ENCODE measurements around the gene WBP2NL. TPM values are rescaled to one million over a fixed set of nuclear protein-coding genes. Genes with fewer than 3 reads are reported as not detected.

The WBP2NL gene
- total and polyA plus RNA-seq, 2 of the 8 experiments (the other 6 are each of a cell fraction or from before 2014, with no cell fraction given), result not detected

GRCh38 chr22:41976070-41976901 lies 22.3 kb upstream of the WBP2NL start:
- no peak overlapping the region for H2BK20ac ChIP-seq (ENCODE audit: low read length)
- CTCF ChIA-PET (ENCODE audit: partially characterized antibody), result interaction anchor here (0.9 to 2.3 kb wide), 5 partner anchors 10 to 136 kb away, joined by 3 to 14 read pairs (median 4); no protein-coding TSS in a partner anchor
- H3K4ac ChIP-seq (replicated peaks; ENCODE audit: insufficient read length, low read depth, low read length), result no peak overlapping the region
- H3K9ac ChIP-seq (replicated peaks in 1 of 4; ENCODE audit: extremely low read depth in 1 of 4, low read depth in 3 of 4, low read length in 3 of 4), result peak overlapping the region in 1 of 4 experiments; percentile 45; a peak in 1 of 7 replicates
- H2BK120ac ChIP-seq (replicated peaks; ENCODE audit: low read depth, low read length), result no peak overlapping the region
- peaks cover 0 to 14% (median 10%) of the 10 kb centered on the region in 4 experiments; a peak in 6 of 7 replicates for H3K4me1 ChIP-seq (replicated peaks in 1 of 4; ENCODE audit: control insufficient read depth in 3 of 4, insufficient read depth in 4 of 4, low read length in 3 of 4)
- no peak overlapping the region for H3K23ac ChIP-seq (ENCODE audit: insufficient read length)
- H3K79me2 ChIP-seq (ENCODE audit: control insufficient read depth in 1 of 2, insufficient read depth in 2 of 2, low read length in 2 of 2), result peaks cover 0 to 5% of the 10 kb centered on the region in 2 experiments; a peak in 1 of 4 replicates
- no peak overlapping the region; the same call in 1 of the 2 replicates for H3K18ac ChIP-seq (ENCODE audit: extremely low read depth, low read length)
- H3K14ac ChIP-seq (ENCODE audit: insufficient read length), result no peak overlapping the region
- H2BK12ac ChIP-seq (ENCODE audit: low read depth, low read length), result peak overlapping the region; percentile 60; the same call in 1 of the 2 replicates
- peaks cover 0 to 8% of the 10 kb centered on the region in 2 experiments for H4K20me1 ChIP-seq (replicated peaks in 1 of 2; ENCODE audit: control insufficient read depth in 1 of 2, insufficient read depth in 2 of 2, low read length in 2 of 2)
- H2AK5ac ChIP-seq (ENCODE audit: low read depth, low read length), result no peak overlapping the region
- FAIRE-seq, result no peak
- no peak overlapping the region for H4K5ac ChIP-seq (ENCODE audit: insufficient read length, low read depth, low read length)
- 11% methylated on average over 17 of the region's 72 CpGs; no CpG with 5 or more reads in 1 of the 2 experiments for WGBS, 2 experiments (ENCODE audit: extremely low coverage in 1 of 2, insufficient coverage in 1 of 2, insufficient read length in 1 of 2, insufficient replicate concordance in 2 of 2, low coverage in 1 of 2, low lambda C conversion rate in 2 of 2, missing lambda C conversion rate in 1 of 2)
- no peak overlapping the region for H2BK5ac ChIP-seq (ENCODE audit: low read depth, low read length)
- peak overlapping the region; percentile 34 to 83 (median 56) for H3K4me3 ChIP-seq (ENCODE audit: extremely low read depth in 1 of 4, insufficient read depth in 2 of 4, low read depth in 3 of 4, low read length in 4 of 4)
- H3K56ac ChIP-seq (replicated peaks; ENCODE audit: insufficient read length, low read depth, low read length), result no peak overlapping the region
- peak overlapping the region; percentile 68 to 89 for H3K4me2 ChIP-seq (ENCODE audit: insufficient read depth in 1 of 2, low read depth in 2 of 2, low read length in 2 of 2)
- peaks cover 10 to 29% (median 26%) of the 10 kb centered on the region in 4 experiments for H3K27me3 ChIP-seq (replicated peaks in 1 of 4; ENCODE audit: control insufficient read depth in 3 of 4, extremely low read depth in 1 of 4, insufficient read depth in 3 of 4, low read length in 3 of 4)
- POLR2A ChIA-PET (ENCODE audit: partially characterized antibody), result interaction anchor here (0.5 to 1.4 kb wide), 3 partner anchors 9 to 394 kb away, joined by 3 to 5 read pairs (median 4); no protein-coding TSS in a partner anchor
- H3K23me2 ChIP-seq (ENCODE audit: low read depth, low read length), result peaks cover 13% of the 10 kb centered on the region
- H2BK15ac ChIP-seq (ENCODE audit: low read length), result 0 out of 2 replicates have a peak overlapping the region, but pooled peaks have one; percentile 10
- H4K91ac ChIP-seq (replicated peaks; ENCODE audit: insufficient read length, low read length), result no peak overlapping the region
- H3K36me3 ChIP-seq (ENCODE audit: control insufficient read depth in 2 of 4, insufficient read depth in 4 of 4, low read length in 3 of 4), result no peaks in the 10 kb centered on the region
- H3K27ac ChIP-seq (ENCODE audit: low read depth, low read length), result no peak overlapping the region
- H3K79me1 ChIP-seq (ENCODE audit: low read depth, low read length), result peaks cover 2% of the 10 kb centered on the region; the same call in 1 of the 2 replicates
- no peaks in the 10 kb centered on the region for H3K9me3 ChIP-seq (ENCODE audit: insufficient read depth in 2 of 2, low read depth in 1 of 2, low read length in 1 of 2)
- peak overlapping the region; percentile 29; the same call in 1 of the 2 replicates for H4K8ac ChIP-seq (ENCODE audit: extremely low read depth, insufficient read depth, low read length)
- peak overlapping the region; percentile 30; the same call in 1 of the 2 replicates for H2AFZ ChIP-seq (ENCODE audit: low read length)
- peak in 1 of 2 experiments; percentile 79 for DNase-seq (ENCODE audit: low read depth in 1 of 2, low spot score in 2 of 2)
- 0 out of 3 replicates have a peak, but pooled peaks of 1 of the 2 experiments have one; percentile 26 for TF ChIP-seq EP300 (IDR thresholded peaks at IDR 0.05; ENCODE audit: borderline replicate concordance in 1 of 2, low read depth in 2 of 2, low read length in 2 of 2)
- no peak for TF ChIP-seq GTF2F1 (IDR thresholded peaks at IDR 0.05; ENCODE audit: borderline replicate concordance, low read depth, low read length)
- TF ChIP-seq, protein P1, sequence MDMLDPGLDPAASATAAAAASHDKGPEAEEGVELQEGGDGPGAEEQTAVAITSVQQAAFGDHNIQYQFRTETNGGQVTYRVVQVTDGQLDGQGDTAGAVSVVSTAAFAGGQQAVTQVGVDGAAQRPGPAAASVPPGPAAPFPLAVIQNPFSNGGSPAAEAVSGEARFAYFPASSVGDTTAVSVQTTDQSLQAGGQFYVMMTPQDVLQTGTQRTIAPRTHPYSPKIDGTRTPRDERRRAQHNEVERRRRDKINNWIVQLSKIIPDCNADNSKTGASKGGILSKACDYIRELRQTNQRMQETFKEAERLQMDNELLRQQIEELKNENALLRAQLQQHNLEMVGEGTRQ (IDR thresholded peaks at IDR 0.05; ENCODE audit: low read length), result peak; percentile 55
- peak; percentile 36 for TF ChIP-seq EZH2 (IDR thresholded peaks at IDR 0.05; ENCODE audit: low read depth, low read length, severe bottlenecking)
- TF ChIP-seq CTBP2 (IDR thresholded peaks at IDR 0.05; ENCODE audit: borderline replicate concordance, insufficient read depth, insufficient read length, low read length), result no peak
- TF ChIP-seq KDM4A (IDR thresholded peaks at IDR 0.05; ENCODE audit: low read depth, low read length, severe bottlenecking), result peak; percentile 95
- no peak for TF ChIP-seq TBP (IDR thresholded peaks at IDR 0.05; ENCODE audit: low read depth, low read length)
- TF ChIP-seq BACH1 (IDR thresholded peaks at IDR 0.05; ENCODE audit: low read length), result peak; percentile 55
- no peak for TF ChIP-seq BRCA1 (IDR thresholded peaks at IDR 0.05; ENCODE audit: low read depth, low read length)

All from H1 (cell line).